ENCODE measurements around the gene MIEF1. TPM values are rescaled to one million over a fixed set of nuclear protein-coding genes. Genes with fewer than 3 reads are reported as not detected.
"Not testable (repeated sequence)": the region's sequence is repeated elsewhere in the genome, so short reads cannot be mapped to it uniquely, and the experiment has no call there.

The MIEF1 gene
- total RNA-seq, 2 experiments from 2014 or later = 48.2 to 51.1 TPM

GRCh38 chr22:39501644-39502108 is 414 bp upstream of the MIEF1 start:
- Mint-ChIP-seq H3K4me3 (peak overlapping the region; percentile 80), H3K36me3 (ENCODE audit: low read depth) (peaks cover 35% of the 10 kb centered on the region), H3K27me3 (no peaks in the 10 kb centered on the region), H3K4me1 (ENCODE audit: low read depth) (peaks cover 29% of the 10 kb centered on the region), H3K27ac (peak overlapping the region; percentile 93), H3K9me3 (no peaks in the 10 kb centered on the region)
- POLR2A ChIA-PET = interaction anchor here (0.6 to 4.4 kb wide), 11 partner anchors 9 to 66 kb away, joined by 3 to 48 read pairs (median 7); partner anchors contain the start of gene ATF4
- no peak for TF ChIP-seq CTCF (IDR thresholded peaks at IDR 0.05)
- DNase-seq (no peak), ATAC-seq (no peak)
- intact Hi-C loops (cut with micrococcal nuclease) = no loop called here
- CTCF ChIA-PET = interaction anchor here (0.9 to 17.7 kb wide), 9 partner anchors 8 to 187 kb away, joined by 3 to 323 read pairs (median 4); partner anchors contain the start of gene RPS19BP1

GRCh38 chr22:39502789-39503409 is 809 bp downstream of the MIEF1 start:
- Mint-ChIP-seq H3K4me3 (peak overlapping the region; percentile 80), H3K36me3 (ENCODE audit: low read depth) (peaks cover 40% of the 10 kb centered on the region)
- no peak for DNase-seq

GRCh38 chr22:39503630-39504029 is 1.5 kb downstream of the MIEF1 start:
- ATAC-seq (no peak), DNase-seq (no peak)
- ChIA-PET CTCF (interaction anchor here (1.0 to 17.7 kb wide), 6 partner anchors 10 to 32 kb away, joined by 3 to 323 read pairs (median 10); partner anchors contain the start of genes ATF4 and RPS19BP1), POLR2A (interaction anchor here (0.8 to 4.4 kb wide), 6 partner anchors 15 to 57 kb away, joined by 3 to 48 read pairs (median 10); partner anchors contain the start of gene ATF4)
- Mint-ChIP-seq H3K36me3 (ENCODE audit: low read depth) (peaks cover 45% of the 10 kb centered on the region), H3K4me1 (ENCODE audit: low read depth) (peaks cover 36% of the 10 kb centered on the region), H3K9me3 (no peaks in the 10 kb centered on the region), H3K4me3 (peak overlapping the region; percentile 80), H3K27ac (peak overlapping the region; percentile 86), H3K27me3 (no peaks in the 10 kb centered on the region)
- intact Hi-C loops (cut with micrococcal nuclease) = loop anchor here (2.0 kb wide), 1 partner anchor 21 kb away; no protein-coding TSS in a partner anchor
- no peak for TF ChIP-seq CTCF (IDR thresholded peaks at IDR 0.05)

More at GRCh38 chr22:39502789-39503409, 809 bp downstream of the MIEF1 start:
- ChIA-PET POLR2A (interaction anchor here (0.8 to 4.4 kb wide), 5 partner anchors 13 to 56 kb away, joined by 3 to 48 read pairs (median 11); partner anchors contain the start of gene ATF4), CTCF (interaction anchor here (1.0 to 17.7 kb wide), 5 partner anchors 10 to 25 kb away, joined by 3 to 323 read pairs (median 15); partner anchors contain the start of genes ATF4 and RPS19BP1)
- Mint-ChIP-seq H3K4me1 (ENCODE audit: low read depth) (peaks cover 30% of the 10 kb centered on the region), H3K27ac (peak overlapping the region; percentile 86), H3K9me3 (no peaks in the 10 kb centered on the region), H3K27me3 (no peaks in the 10 kb centered on the region)
- intact Hi-C loops (cut with micrococcal nuclease) = no loop called here
- ATAC-seq = no peak
- no peak for TF ChIP-seq CTCF (IDR thresholded peaks at IDR 0.05)

GRCh38 chr22:39504071-39504470 is 2.0 kb downstream of the MIEF1 start:
- H3K27me3 Mint-ChIP-seq = no peaks in the 10 kb centered on the region
- no peak overlapping the region for H3K27ac Mint-ChIP-seq
- intact Hi-C loops (cut with micrococcal nuclease) = loop anchor here (2.0 kb wide), 1 partner anchor 21 kb away; no protein-coding TSS in a partner anchor
- CTCF ChIA-PET = interaction anchor here (1.1 to 17.7 kb wide), 4 partner anchors 11 to 31 kb away, joined by 4 to 323 read pairs (median 36); partner anchors contain the start of gene RPS19BP1
- POLR2A ChIA-PET = interaction anchor here (0.6 to 4.4 kb wide), 5 partner anchors 14 to 20 kb away, joined by 3 to 48 read pairs (median 10); partner anchors contain the start of gene ATF4
- H3K9me3 Mint-ChIP-seq = no peaks in the 10 kb centered on the region
- ATAC-seq = no peak
- H3K4me3 Mint-ChIP-seq = peak overlapping the region; percentile 80
- no peak for TF ChIP-seq CTCF (IDR thresholded peaks at IDR 0.05)
- peaks cover 37% of the 10 kb centered on the region for H3K4me1 Mint-ChIP-seq (ENCODE audit: low read depth)
- no peak for DNase-seq
- peaks cover 47% of the 10 kb centered on the region for H3K36me3 Mint-ChIP-seq (ENCODE audit: low read depth)

GRCh38 chr22:39507021-39507420 is 4.9 kb downstream of the MIEF1 start:
- CTCF ChIA-PET = interaction anchor here (1.8 to 4.2 kb wide), 4 partner anchors 9 to 22 kb away, joined by 6 to 19 read pairs (median 8); no protein-coding TSS in a partner anchor
- POLR2A ChIA-PET = interaction anchor here (1.8 to 17.7 kb wide), 3 partner anchors 10 to 19 kb away, joined by 8 to 234 read pairs (median 17); partner anchors contain the start of genes ATF4 and RPS19BP1

More at GRCh38 chr22:39507021-39507420, 4.9 kb downstream of the MIEF1 start:
- DNase-seq; H3K9me3 Mint-ChIP-seq; H3K4me3 Mint-ChIP-seq; intact Hi-C loops (cut with micrococcal nuclease); ATAC-seq; H3K27ac Mint-ChIP-seq; H3K27me3 Mint-ChIP-seq: not testable (repeated sequence)
- H3K4me1 Mint-ChIP-seq (ENCODE audit: low read depth) = peaks cover 45% of the 10 kb centered on the region
- peaks cover 63% of the 10 kb centered on the region for H3K36me3 Mint-ChIP-seq (ENCODE audit: low read depth)

All from activated CD8-positive, alpha-beta T cell treated with anti-CD3 and anti-CD28 coated beads for 36 hours (primary cell).